CD4-positive, alpha-beta T cell (primary cell): ENCODE data around the gene FBXW11. TPM values are rescaled to one million over a fixed set of nuclear protein-coding genes. Genes with fewer than 3 reads are reported as not detected.

Experiments used
- ATAC-seq: fragments of 200-7000 bp; cut with Tn5 transposase; one replicate; pipeline ENCODE4 v1.10.0; 2022; ENCODE audit warnings: mild to moderate bottlenecking; ENCODE audit not compliant: poor library complexity
- CTCF ChIA-PET: fragments of 350-600 bp; sonication (Branson Sonifier 250); formaldehyde crosslinking; loops from one replicate; lab custom pipeline; 2021; ENCODE audit warnings: antibody characterized with exemption, inconsistent platforms; lab: Charles Lee
- POLR2A ChIA-PET: fragments of 350-600 bp; sonication (Branson Sonifier 250); formaldehyde crosslinking; loops from one replicate; lab custom pipeline; 2021; ENCODE audit warnings: antibody characterized with exemption, inconsistent platforms; lab: Charles Lee
- DNase-seq, 14 experiments: peaks; one replicate each; pipeline ENCODE4 v3.0.0-alpha.2; 2013 to 2020; ENCODE audit warnings: mixed read lengths in 2 of 14
- H3K27ac ChIP-seq, 2 donors: one replicate each; pipeline versions ENCODE4 v1.5.1 to v1.7.0; 2013; ENCODE audit warnings: low read length in 2 of 2, low read depth in 1 of 2, mild to moderate bottlenecking in 1 of 2
- H3K27me3 ChIP-seq, 2 experiments: 1 replicate in 1 of 2; 2 replicates in 1 of 2; pipeline versions ENCODE4 v1.6.1 to v1.7.0; 2013; ENCODE audit warnings: low read length in 2 of 2, control low read depth in 1 of 2, mild to moderate bottlenecking in 1 of 2, moderate library complexity in 1 of 2; ENCODE audit not compliant: insufficient read depth in 2 of 2, control insufficient read depth in 1 of 2
- H3K36me3 ChIP-seq: one replicate; pipeline ENCODE4 v1.6.1; 2013; ENCODE audit warnings: low read length, control low read depth; ENCODE audit not compliant: insufficient read depth
- H3K4me1 ChIP-seq: one replicate; pipeline ENCODE4 v1.6.1; 2013; ENCODE audit warnings: low read length, control low read depth; ENCODE audit not compliant: insufficient read depth
- H3K4me3 ChIP-seq: one replicate; pipeline ENCODE4 v1.5.1; 2013; ENCODE audit warnings: mild to moderate bottlenecking, low read length, moderate library complexity
- H3K9me3 ChIP-seq, 2 experiments: 1 replicate in 1 of 2; 2 replicates in 1 of 2; pipeline versions ENCODE4 v1.6.1 to v1.7.0; 2013; ENCODE audit warnings: low read length in 2 of 2, mild to moderate bottlenecking in 2 of 2, control low read depth in 1 of 2, moderate library complexity in 1 of 2; ENCODE audit not compliant: control insufficient read depth in 1 of 2, insufficient read depth in 1 of 2
- H3K27ac Mint-ChIP-seq: one replicate; pipeline ENCODE4 v1.8.0; 2020; ENCODE audit warnings: mixed read lengths
- H3K27me3 Mint-ChIP-seq: one replicate; pipeline ENCODE4 v1.8.0; 2021; ENCODE audit warnings: mixed read lengths
- H3K36me3 Mint-ChIP-seq: one replicate; pipeline ENCODE4 v1.8.0; 2021; ENCODE audit warnings: low read depth, mixed read lengths
- H3K4me1 Mint-ChIP-seq: one replicate; pipeline ENCODE4 v1.8.0; 2021; ENCODE audit warnings: low read depth, mixed read lengths
- H3K4me3 Mint-ChIP-seq: one replicate; pipeline ENCODE4 v1.8.0; 2020; ENCODE audit warnings: mild to moderate bottlenecking, mixed read lengths
- H3K9me3 Mint-ChIP-seq: one replicate; pipeline ENCODE4 v1.8.0; 2020; ENCODE audit warnings: mixed read lengths
- CTCF ChIP-seq: fragments of 200-600 bp; IDR thresholded peaks from one replicate; pipeline ENCODE4 v1.8.0; 2022; ENCODE audit warnings: antibody characterized with exemption, mild to moderate bottlenecking
- intact Hi-C, 2 experiments: fragments of 100-400 bp; cut with DNase I in 1 of 2; cut with micrococcal nuclease in 1 of 2; formaldehyde crosslinking; loops; one replicate each; pipeline versions ENCODE4 v1.15.1 to v1.9.0; 2023 to 2025; cut with DNase I, micrococcal nuclease
- total RNA-seq, 174 experiments: library from RNA in 2 of 174; stranded (reverse) in 2 of 174; gene quantifications; one replicate each; pipeline ENCODE4 v1.2.3 and lab custom pipeline; 2021 to 2026

FBXW11 gene
- total RNA-seq, 2 experiments from 2014 or later = 20.9 to 24.0 TPM

GRCh38 chr5:172044631-172045314 lies 38.3 kb upstream of the FBXW11 start:
- H3K4me3 ChIP-seq = no peak overlapping the region
- POLR2A ChIA-PET = interaction anchor here (1.2 to 1.6 kb wide), 2 partner anchors 37 to 39 kb away, joined by 3 to 4 read pairs; partner anchors contain the start of gene FBXW11
- DNase-seq (no peak), ATAC-seq (no peak)
- no peak overlapping the region for H3K27ac ChIP-seq
- no peak overlapping the region for H3K4me3 Mint-ChIP-seq
- intact Hi-C loops = loop anchor here in 1 of 2 experiments (10.0 kb wide), 1 partner anchor 560 kb away; no protein-coding TSS in a partner anchor
- peaks cover 21% of the 10 kb centered on the region for H3K4me1 Mint-ChIP-seq
- H3K27me3 Mint-ChIP-seq = no peaks in the 10 kb centered on the region
- peaks cover 7% of the 10 kb centered on the region for H3K4me1 ChIP-seq
- peaks cover 63% of the 10 kb centered on the region for H3K36me3 ChIP-seq
- peaks cover 73% of the 10 kb centered on the region for H3K36me3 Mint-ChIP-seq
- no peaks in the 10 kb centered on the region for H3K9me3 ChIP-seq
- CTCF ChIA-PET = interaction anchor here (0.7 kb wide), 1 partner anchor 133 kb away, joined by 4 read pairs; no protein-coding TSS in a partner anchor
- no peaks in the 10 kb centered on the region for H3K9me3 Mint-ChIP-seq
- no peak overlapping the region for H3K27ac Mint-ChIP-seq
- no peak for TF ChIP-seq CTCF
- no peaks in the 10 kb centered on the region for H3K27me3 ChIP-seq

- no peaks in the 10 kb centered on the region for H3K9me3 ChIP-seq
- POLR2A ChIA-PET = no interaction called here
- Mint-ChIP-seq H3K27ac (no peak overlapping the region), H3K9me3 (no peaks in the 10 kb centered on the region), H3K27me3 (no peaks in the 10 kb centered on the region), H3K4me1 (peaks cover 17% of the 10 kb centered on the region), H3K36me3 (peaks cover 64% of the 10 kb centered on the region), H3K4me3 (no peak overlapping the region)
- H3K36me3 ChIP-seq = peaks cover 55% of the 10 kb centered on the region
- CTCF ChIA-PET = no interaction called here
- no peak overlapping the region for H3K4me3 ChIP-seq
- intact Hi-C loops = loop anchor here in 1 of 2 experiments (10.0 kb wide), 1 partner anchor 559 kb away; no protein-coding TSS in a partner anchor
- TF ChIP-seq CTCF = no peak
- DNase-seq (no peak), ATAC-seq (no peak)
- peaks cover 7% of the 10 kb centered on the region for H3K4me1 ChIP-seq
- H3K27me3 ChIP-seq = no peaks in the 10 kb centered on the region
- no peak overlapping the region for H3K27ac ChIP-seq
These were observed 37.4 kb upstream of the FBXW11 start for GRCh38 chr5:172043865-172044264.

- Mint-ChIP-seq H3K36me3 (peaks cover 52% of the 10 kb centered on the region), H3K27me3 (no peaks in the 10 kb centered on the region), H3K4me3 (no peak overlapping the region), H3K4me1 (peaks cover 9% of the 10 kb centered on the region), H3K9me3 (peaks cover 2% of the 10 kb centered on the region), H3K27ac (peak overlapping the region; percentile 58)
- peak overlapping the region in 1 of 2 donors; percentile 21 for H3K27ac ChIP-seq
- no peaks in the 10 kb centered on the region for H3K27me3 ChIP-seq
- H3K4me3 ChIP-seq = no peak overlapping the region
- TF ChIP-seq CTCF = no peak
- ATAC-seq (no peak), DNase-seq (no peak)
- no peaks in the 10 kb centered on the region for H3K9me3 ChIP-seq
- ChIA-PET CTCF (interaction anchor here (3.2 kb wide), 1 partner anchor 130 kb away, joined by 11 read pairs; no protein-coding TSS in a partner anchor), POLR2A (no interaction called here)
- intact Hi-C loops = loop anchor here in 1 of 2 experiments (10.0 kb wide), 1 partner anchor 557 kb away; no protein-coding TSS in a partner anchor
- peaks cover 7% of the 10 kb centered on the region for H3K4me1 ChIP-seq
- peaks cover 39% of the 10 kb centered on the region for H3K36me3 ChIP-seq
These were observed 35.7 kb upstream of the FBXW11 start for GRCh38 chr5:172042183-172042582.
